ENCODE data around the gene PALS2. TPM values are rescaled to one million over a fixed set of nuclear protein-coding genes. Genes with fewer than 3 reads are reported as not detected.

Gene PALS2
- total and polyA plus RNA-seq, 7 donors, result 0.60 to 14.2 (median 6.9) TPM

DNA sequence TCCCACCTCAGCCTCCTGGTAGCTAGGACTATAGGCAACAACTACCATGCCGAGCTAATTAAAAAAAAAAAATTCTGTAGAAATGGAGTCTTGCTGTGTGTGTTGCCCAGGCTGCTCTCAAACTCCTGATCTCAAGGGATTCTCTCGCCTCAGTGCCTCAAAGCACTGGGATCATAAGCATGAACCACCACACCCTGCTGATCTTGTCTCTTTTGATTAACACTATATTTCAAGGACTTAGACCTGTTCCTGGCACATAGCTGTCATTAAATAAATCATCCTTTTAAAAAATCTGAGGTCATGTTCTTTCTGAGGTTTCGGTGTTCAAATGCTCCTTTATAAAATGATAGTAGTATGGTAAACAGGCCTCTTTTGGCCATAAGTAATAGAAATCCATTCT lies 4.8 kb downstream of the PALS2 start:
- TF ChIP-seq POLR2A (IDR thresholded peaks at IDR 0.05), result no peak
- TF ChIP-seq POLR2AphosphoS5 (IDR thresholded peaks at IDR 0.05), result no peak
- TF ChIP-seq, protein P1, sequence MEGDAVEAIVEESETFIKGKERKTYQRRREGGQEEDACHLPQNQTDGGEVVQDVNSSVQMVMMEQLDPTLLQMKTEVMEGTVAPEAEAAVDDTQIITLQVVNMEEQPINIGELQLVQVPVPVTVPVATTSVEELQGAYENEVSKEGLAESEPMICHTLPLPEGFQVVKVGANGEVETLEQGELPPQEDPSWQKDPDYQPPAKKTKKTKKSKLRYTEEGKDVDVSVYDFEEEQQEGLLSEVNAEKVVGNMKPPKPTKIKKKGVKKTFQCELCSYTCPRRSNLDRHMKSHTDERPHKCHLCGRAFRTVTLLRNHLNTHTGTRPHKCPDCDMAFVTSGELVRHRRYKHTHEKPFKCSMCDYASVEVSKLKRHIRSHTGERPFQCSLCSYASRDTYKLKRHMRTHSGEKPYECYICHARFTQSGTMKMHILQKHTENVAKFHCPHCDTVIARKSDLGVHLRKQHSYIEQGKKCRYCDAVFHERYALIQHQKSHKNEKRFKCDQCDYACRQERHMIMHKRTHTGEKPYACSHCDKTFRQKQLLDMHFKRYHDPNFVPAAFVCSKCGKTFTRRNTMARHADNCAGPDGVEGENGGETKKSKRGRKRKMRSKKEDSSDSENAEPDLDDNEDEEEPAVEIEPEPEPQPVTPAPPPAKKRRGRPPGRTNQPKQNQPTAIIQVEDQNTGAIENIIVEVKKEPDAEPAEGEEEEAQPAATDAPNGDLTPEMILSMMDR (IDR thresholded peaks at IDR 0.05), result no peak
- no peak for TF ChIP-seq EP300 (IDR thresholded peaks at IDR 0.05)
- 94 to 95% methylated on average over 3 of the region's 3 CpGs for WGBS, 2 donors
- intact Hi-C loops (cut with DNase I), result loop anchor here (10.0 kb wide), 2 partner anchors 87 to 1103 kb away; partner anchors contain the start of gene IGF2BP3
- H3K4me1 ChIP-seq, result peaks cover 0 to 9% (median 6%) of the 10 kb centered on the region in 4 donors
- H3K36me3 ChIP-seq, result no peaks in the 10 kb centered on the region
- DNase-seq, result no peak
- H3K27me3 ChIP-seq, result no peaks in the 10 kb centered on the region
- H3K27ac ChIP-seq, result no peak overlapping the region
- H3K9me3 ChIP-seq, result no peaks in the 10 kb centered on the region
- no peak overlapping the region for H3K4me3 ChIP-seq

DNA sequence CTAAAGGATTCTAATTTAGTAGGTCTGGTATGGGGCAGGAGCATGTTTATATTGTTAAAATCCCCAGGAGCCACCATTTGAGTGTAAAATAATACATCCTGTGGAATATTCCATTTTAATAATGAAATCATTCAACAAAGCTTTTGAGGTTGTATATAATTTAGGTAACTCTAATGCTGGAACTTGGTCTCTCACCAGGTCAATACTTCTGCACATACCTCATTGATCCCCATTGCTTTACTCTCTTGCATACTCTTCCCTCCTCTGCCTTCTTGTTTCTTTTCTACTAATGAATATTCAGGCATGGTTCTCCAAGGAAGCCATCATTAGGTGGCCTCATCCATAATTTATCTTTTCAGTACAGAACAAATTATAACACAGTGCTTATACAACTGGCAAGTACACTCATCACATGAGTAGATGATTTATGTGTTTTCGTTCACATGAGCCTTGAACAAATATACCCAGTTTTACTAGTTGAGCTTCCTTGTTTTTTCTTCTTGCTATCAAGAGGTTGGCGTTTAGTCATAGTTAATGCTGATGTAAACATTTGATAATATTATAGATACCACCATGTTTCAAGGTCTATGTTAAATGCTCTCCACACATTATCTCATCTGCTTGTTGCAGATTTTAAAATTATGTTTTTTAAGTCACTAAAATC lies 7.2 kb downstream of the PALS2 start:
- H3K27ac ChIP-seq, result no peak overlapping the region

DNA sequence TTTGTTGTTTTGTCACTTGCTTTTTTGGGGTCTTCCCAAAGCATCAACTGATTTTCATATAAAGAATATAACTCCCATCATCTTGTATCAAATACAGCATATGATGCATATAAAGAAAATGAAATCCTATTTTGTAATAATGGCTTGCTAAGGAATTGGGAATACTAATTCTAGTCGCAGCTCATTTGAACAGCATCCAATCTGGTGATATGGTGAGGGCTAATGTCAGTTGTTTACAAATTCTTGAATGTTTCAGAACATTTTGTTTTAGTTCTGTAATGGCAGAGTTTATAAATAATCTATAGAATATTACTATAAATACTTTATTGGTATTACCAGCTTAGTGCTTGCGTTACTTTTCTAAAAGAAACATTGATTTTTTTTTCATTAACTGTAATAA lies 8.9 kb downstream of the PALS2 start:
- TF ChIP-seq POLR2AphosphoS5 (IDR thresholded peaks at IDR 0.05) (no peak), EP300 (IDR thresholded peaks at IDR 0.05) (no peak), POLR2A (IDR thresholded peaks at IDR 0.05) (no peak)
- TF ChIP-seq, protein P1 (IDR thresholded peaks at IDR 0.05), result no peak
- 82 to 87% methylated on average over 2 of the region's 2 CpGs for WGBS, 2 donors
- intact Hi-C loops (cut with DNase I), result no loop called here

More for the DNA sequence above, 7.2 kb downstream of the PALS2 start:
- Histone ChIP-seq H3K9me3 (no peaks in the 10 kb centered on the region), H3K36me3 (no peaks in the 10 kb centered on the region), H3K4me1 (no peaks in the 10 kb centered on the region), H3K27me3 (no peaks in the 10 kb centered on the region), H3K4me3 (no peak overlapping the region)
- TF ChIP-seq EP300 (IDR thresholded peaks at IDR 0.05) (no peak), POLR2AphosphoS5 (IDR thresholded peaks at IDR 0.05) (no peak), POLR2A (IDR thresholded peaks at IDR 0.05) (no peak)
- TF ChIP-seq, protein P1 (IDR thresholded peaks at IDR 0.05), result no peak
- no peak for DNase-seq
- intact Hi-C loops (cut with DNase I), result no loop called here
- WGBS, 2 donors, result 21 to 68% methylated on average over 2 of the region's 2 CpGs

DNA sequence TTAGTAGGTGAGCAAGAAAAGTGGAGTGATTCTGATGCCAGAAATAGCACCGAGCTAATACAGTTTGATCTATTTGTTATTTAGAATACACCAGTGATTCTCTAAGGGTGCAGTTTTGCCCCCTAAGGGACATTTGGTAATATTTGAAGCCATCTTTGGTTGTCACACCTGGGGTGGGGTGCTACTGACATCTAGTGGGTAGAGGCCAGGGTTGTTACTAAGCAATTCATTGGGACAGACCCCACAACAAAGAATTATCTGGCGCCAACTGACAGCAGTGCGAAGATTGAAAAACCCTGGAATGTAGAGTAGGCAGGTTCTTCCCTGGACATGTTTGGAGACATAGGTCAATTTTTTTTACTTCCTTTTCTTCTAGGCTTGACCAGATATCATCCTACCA lies 14.6 kb downstream of the PALS2 start:
- Histone ChIP-seq H3K4me3 (no peak overlapping the region), H3K4me1 (no peaks in the 10 kb centered on the region), H3K27me3 (no peaks in the 10 kb centered on the region), H3K27ac (no peak overlapping the region), H3K36me3 (no peaks in the 10 kb centered on the region), H3K9me3 (no peaks in the 10 kb centered on the region)
- WGBS, 2 donors, result 89 to 93% methylated on average over 3 of the region's 3 CpGs
- no peak for DNase-seq
- intact Hi-C loops (cut with DNase I), result no loop called here
- no peak for TF ChIP-seq EP300 (IDR thresholded peaks at IDR 0.05)
- no peak for TF ChIP-seq POLR2A (IDR thresholded peaks at IDR 0.05)
- TF ChIP-seq, protein P1 (IDR thresholded peaks at IDR 0.05), result no peak
- no peak for TF ChIP-seq POLR2AphosphoS5 (IDR thresholded peaks at IDR 0.05)

More for the DNA sequence above, 8.9 kb downstream of the PALS2 start:
- Histone ChIP-seq H3K4me3 (no peak overlapping the region), H3K27me3 (no peaks in the 10 kb centered on the region), H3K36me3 (no peaks in the 10 kb centered on the region), H3K9me3 (no peaks in the 10 kb centered on the region), H3K27ac (no peak overlapping the region), H3K4me1 (no peaks in the 10 kb centered on the region)
- no peak for DNase-seq

DNA sequence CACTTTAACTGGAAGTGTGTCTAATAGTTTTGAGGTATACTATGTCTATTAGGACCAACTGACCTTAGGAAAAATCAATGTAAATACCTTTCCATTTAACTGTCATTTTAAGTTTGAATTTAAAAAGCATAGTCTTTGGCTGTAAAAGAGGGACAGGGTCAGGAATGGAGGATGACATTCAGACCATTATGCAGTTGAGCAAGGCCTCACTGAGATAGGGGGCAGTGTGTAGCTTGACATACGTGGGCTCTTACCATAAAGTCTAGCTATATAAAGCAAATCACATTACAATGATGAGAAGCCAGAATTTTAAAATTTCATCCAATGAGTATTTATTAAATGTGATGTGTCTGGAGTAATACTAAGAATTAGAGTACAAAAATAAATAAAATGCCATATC lies 17.9 kb downstream of the PALS2 start:
- H3K4me3 ChIP-seq, result no peak overlapping the region
- H3K9me3 ChIP-seq, result no peaks in the 10 kb centered on the region
- no peaks in the 10 kb centered on the region for H3K36me3 ChIP-seq
- TF ChIP-seq, protein P1 (IDR thresholded peaks at IDR 0.05), result no peak
- TF ChIP-seq POLR2A (IDR thresholded peaks at IDR 0.05) (no peak), EP300 (IDR thresholded peaks at IDR 0.05) (no peak), POLR2AphosphoS5 (IDR thresholded peaks at IDR 0.05) (no peak)
- 72 to 84% methylated on average over 1 of the region's 1 CpG for WGBS, 2 donors
- no peaks in the 10 kb centered on the region for H3K27me3 ChIP-seq
- intact Hi-C loops (cut with DNase I), result no loop called here
- H3K4me1 ChIP-seq, result no peaks in the 10 kb centered on the region
- no peak overlapping the region for H3K27ac ChIP-seq
- no peak for DNase-seq

All from sigmoid colon (tissue), 7 donors.